ENCODE measurements around the gene BRINP1.

DNA sequence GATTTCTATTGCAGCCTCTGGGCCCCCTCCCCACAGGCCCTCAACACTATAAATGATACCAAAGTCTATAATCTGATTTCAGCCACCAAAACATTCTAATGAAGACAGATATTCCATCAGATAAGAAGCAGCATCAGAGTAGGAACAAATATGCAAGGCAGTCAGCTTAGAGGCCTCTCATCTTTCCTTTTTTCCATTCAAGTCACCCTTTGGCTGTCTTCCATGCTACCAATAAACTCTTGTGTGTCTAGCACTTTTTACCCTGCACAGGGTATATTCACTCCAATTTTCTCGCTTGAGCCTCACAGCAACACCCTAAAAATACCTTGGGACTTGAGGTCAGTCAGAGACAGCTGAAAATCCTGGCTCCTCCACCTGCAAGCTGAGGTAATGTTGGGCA lies 193.7 kb downstream of the BRINP1 start:
- no peak for TF ChIP-seq POLR2A (IDR thresholded peaks at IDR 0.05; ENCODE audit: low read depth, low read length)
- TF ChIP-seq POLR2AphosphoS5 (IDR thresholded peaks at IDR 0.05; ENCODE audit: low read depth, low read length) = no peak
- TF ChIP-seq POU2F2 (IDR thresholded peaks at IDR 0.05; ENCODE audit: low read depth, low read length) = no peak
- TF ChIP-seq TAF1 (IDR thresholded peaks at IDR 0.05; ENCODE audit: low read depth, low read length) = no peak
- TF ChIP-seq SPI1 (IDR thresholded peaks at IDR 0.05; ENCODE audit: low read depth, low read length) = no peak
- TF ChIP-seq PAX5 (IDR thresholded peaks at IDR 0.05; ENCODE audit: insufficient read depth, low read length, severe bottlenecking) = no peak
